ENCODE data around the gene A1BG. TPM values are rescaled to one million over a fixed set of nuclear protein-coding genes. Genes with fewer than 3 reads are reported as not detected.
"Not testable (repeated sequence)": the region's sequence is repeated elsewhere in the genome, so short reads cannot be mapped to it uniquely, and the experiment has no call there.

Gene A1BG
- total and polyA plus RNA-seq, 7 experiments from 2014 or later = 7.0 to 60.1 (median 16.2) TPM

DNA sequence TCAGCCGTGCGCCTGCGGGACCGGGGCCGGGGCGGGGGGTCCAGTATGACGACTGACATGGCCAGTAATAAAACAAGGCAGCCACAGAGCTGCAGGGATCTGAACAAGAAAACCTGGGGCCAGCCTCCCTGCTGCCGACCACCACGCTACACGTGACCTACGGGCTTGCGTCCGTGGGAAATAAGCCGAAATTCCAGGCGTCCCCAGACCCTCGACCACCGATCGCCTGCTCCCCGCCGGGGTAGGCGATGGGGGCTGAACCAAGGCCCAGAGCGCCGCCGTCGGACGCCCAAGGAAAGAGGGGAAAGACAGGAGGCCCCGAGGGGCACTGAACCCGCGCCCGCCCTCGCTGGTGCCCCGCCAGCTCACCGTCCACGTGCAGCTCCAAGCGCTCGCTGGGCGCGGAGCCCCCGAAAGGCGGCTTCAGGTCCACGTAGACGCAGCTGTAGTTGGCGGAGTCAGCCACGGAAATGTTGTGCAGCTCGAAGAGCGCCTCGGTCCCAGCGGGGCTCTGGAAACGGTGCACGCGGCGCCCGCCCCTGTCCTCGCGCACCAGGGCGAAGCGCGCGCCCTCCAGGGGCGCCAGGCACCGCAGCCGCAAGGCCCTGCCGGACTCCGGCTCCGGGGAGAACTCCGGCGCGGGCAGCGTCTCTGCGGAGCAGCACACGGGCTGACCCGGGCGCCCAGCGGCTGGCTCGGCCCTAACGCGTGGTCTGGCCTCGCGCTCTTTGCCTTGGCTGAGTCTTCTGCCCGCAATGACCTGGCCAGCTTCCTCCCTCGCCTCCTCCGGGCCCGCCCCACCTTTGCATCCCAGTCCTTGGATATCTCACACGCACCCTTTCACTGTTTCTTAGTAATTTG is 3.1 kb downstream of the A1BG start:
- Mint-ChIP-seq H3K27me3 (peaks cover 0 to 5% (median 0%) of the 10 kb centered on the region in 5 donors), H3K9me3 (peaks cover 0 to 4% (median 0%) of the 10 kb centered on the region in 11 donors), H3K27ac (no peak overlapping the region), H3K4me3 (peak overlapping the region in 1 of 10 donors; percentile 27), H3K4me1 (peaks cover 22 to 45% (median 32%) of the 10 kb centered on the region in 7 donors), H3K36me3 (peaks cover 3 to 18% (median 6%) of the 10 kb centered on the region in 5 donors)
- ATAC-seq = no peak
- Histone ChIP-seq H3K36me3 (ENCODE audit: control insufficient read depth in 2 of 3, insufficient read depth in 3 of 3, low read length in 3 of 3) (no peaks in the 10 kb centered on the region), H3K4me3 (ENCODE audit: low read length) (no peak overlapping the region), H3K4me1 (ENCODE audit: control insufficient read depth in 2 of 2, insufficient read depth in 2 of 2, low read length in 2 of 2) (peaks cover 0 to 7% of the 10 kb centered on the region in 2 donors), H3K27ac (ENCODE audit: low read depth, low read length) (no peak overlapping the region), H3K9me3 (ENCODE audit: control insufficient read depth in 2 of 3, low read length in 3 of 3) (no peaks in the 10 kb centered on the region), H3K27me3 (ENCODE audit: control insufficient read depth in 2 of 2, insufficient read depth in 2 of 2, low read length in 2 of 2) (no peaks in the 10 kb centered on the region)
- DNase-seq = no peak
- ChIA-PET CTCF (interaction anchor here (0.6 kb wide), 1 partner anchor 123 kb away, joined by 3 read pairs; no protein-coding TSS in a partner anchor), POLR2A (interaction anchor here (1.2 kb wide), 1 partner anchor 11 kb away, joined by 4 read pairs; no protein-coding TSS in a partner anchor)
- intact Hi-C loops (cut with micrococcal nuclease) = no loop called here

DNA sequence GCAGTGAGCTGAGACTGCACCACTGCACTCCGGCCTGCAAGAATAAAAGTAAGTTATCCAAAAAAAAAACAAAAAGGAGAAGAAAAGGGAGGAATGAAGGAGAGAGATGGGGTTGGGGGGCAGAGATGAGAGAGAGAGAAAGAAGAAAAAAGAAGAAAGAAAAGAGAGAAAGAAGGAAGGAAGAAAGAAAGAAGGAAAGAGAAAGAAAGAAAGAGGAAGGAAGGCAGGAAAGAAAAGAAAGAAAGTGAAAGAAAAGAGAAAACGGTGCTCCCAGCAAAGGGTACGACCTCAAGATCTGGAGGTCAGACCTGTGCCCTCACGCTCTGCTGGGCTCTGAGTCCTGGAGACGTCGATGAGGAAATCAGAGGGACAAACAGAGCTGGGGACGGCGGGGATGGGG is 3.7 kb downstream of the A1BG start:
- CTCF ChIA-PET = no interaction called here
- Histone ChIP-seq H3K4me1 (ENCODE audit: control insufficient read depth in 2 of 2, insufficient read depth in 2 of 2, low read length in 2 of 2) (peaks cover 0 to 7% of the 10 kb centered on the region in 2 donors), H3K36me3 (ENCODE audit: control insufficient read depth in 2 of 3, insufficient read depth in 3 of 3, low read length in 3 of 3) (no peaks in the 10 kb centered on the region), H3K4me3 (ENCODE audit: low read length) (no peak overlapping the region), H3K9me3 (ENCODE audit: control insufficient read depth in 2 of 3, low read length in 3 of 3) (no peaks in the 10 kb centered on the region), H3K27ac (ENCODE audit: low read depth, low read length) (no peak overlapping the region), H3K27me3 (ENCODE audit: control insufficient read depth in 2 of 2, insufficient read depth in 2 of 2, low read length in 2 of 2) (no peaks in the 10 kb centered on the region)
- Mint-ChIP-seq H3K4me1 (peaks cover 23 to 39% (median 29%) of the 10 kb centered on the region in 7 donors), H3K27ac (no peak overlapping the region), H3K9me3 (peaks cover 0 to 4% (median 0%) of the 10 kb centered on the region in 11 donors), H3K27me3 (peaks cover 0 to 5% (median 0%) of the 10 kb centered on the region in 5 donors), H3K36me3 (peaks cover 3 to 18% (median 6%) of the 10 kb centered on the region in 5 donors), H3K4me3 (peak overlapping the region in 5 of 10 donors; percentile 5 to 45 (median 27))
- intact Hi-C loops (cut with micrococcal nuclease) = loop anchor here in 1 of 2 donors (5.0 kb wide), 3 partner anchors 33 to 58 kb away; partner anchors contain the start of genes ERVK3-1, ZNF584 and ZNF837
- DNase-seq (no peak), ATAC-seq (no peak)
- POLR2A ChIA-PET = no interaction called here

DNA sequence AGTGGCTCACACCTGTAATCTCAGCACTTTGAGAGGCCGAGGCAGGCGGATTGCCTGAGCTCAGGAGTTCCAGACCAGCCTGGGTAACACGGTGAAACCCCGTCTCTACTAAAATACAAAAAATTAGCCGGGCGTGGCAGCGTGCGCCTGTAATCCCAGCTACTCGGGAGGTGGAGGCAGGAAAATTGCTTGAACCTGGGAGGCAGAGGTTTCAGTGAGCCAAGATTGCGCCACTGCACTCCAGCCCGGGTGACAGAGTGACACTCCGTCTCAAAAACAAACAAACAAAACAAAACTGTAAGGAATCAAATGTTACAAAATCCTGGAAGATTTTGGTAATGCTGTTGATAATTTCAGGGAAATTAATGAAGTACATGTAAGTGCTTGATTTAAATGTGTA is 5.2 kb downstream of the A1BG start:
- peak overlapping the region; percentile 86 to 97 (median 92) for H3K4me3 Mint-ChIP-seq
- H3K27ac Mint-ChIP-seq = peak overlapping the region in 8 of 9 donors; percentile 71 to 93 (median 85)
- ATAC-seq; H3K4me1 ChIP-seq (ENCODE audit: control insufficient read depth in 2 of 2, insufficient read depth in 2 of 2, low read length in 2 of 2); DNase-seq; H3K36me3 ChIP-seq (ENCODE audit: control insufficient read depth in 2 of 3, insufficient read depth in 3 of 3, low read length in 3 of 3); H3K27me3 Mint-ChIP-seq; CTCF ChIA-PET; H3K9me3 ChIP-seq (ENCODE audit: control insufficient read depth in 2 of 3, low read length in 3 of 3); H3K27me3 ChIP-seq (ENCODE audit: control insufficient read depth in 2 of 2, insufficient read depth in 2 of 2, low read length in 2 of 2); H3K9me3 Mint-ChIP-seq: not testable (repeated sequence)
- peaks cover 3 to 20% (median 6%) of the 10 kb centered on the region in 5 donors for H3K36me3 Mint-ChIP-seq
- peak overlapping the region; percentile 77 for H3K4me3 ChIP-seq (ENCODE audit: low read length)
- peak overlapping the region; percentile 73 for H3K27ac ChIP-seq (ENCODE audit: low read depth, low read length)
- H3K4me1 Mint-ChIP-seq = peaks cover 23 to 39% (median 29%) of the 10 kb centered on the region in 7 donors
- POLR2A ChIA-PET = interaction anchor here (0.6 to 2.3 kb wide), 7 partner anchors 8 to 165 kb away, joined by 3 to 12 read pairs (median 3); partner anchors contain the start of genes ZNF274 and ZNF837
- intact Hi-C loops (cut with micrococcal nuclease) = loop anchor here in 1 of 2 donors (5.0 kb wide), 3 partner anchors 34 to 59 kb away; partner anchors contain the start of genes ERVK3-1, ZNF584 and ZNF837

DNA sequence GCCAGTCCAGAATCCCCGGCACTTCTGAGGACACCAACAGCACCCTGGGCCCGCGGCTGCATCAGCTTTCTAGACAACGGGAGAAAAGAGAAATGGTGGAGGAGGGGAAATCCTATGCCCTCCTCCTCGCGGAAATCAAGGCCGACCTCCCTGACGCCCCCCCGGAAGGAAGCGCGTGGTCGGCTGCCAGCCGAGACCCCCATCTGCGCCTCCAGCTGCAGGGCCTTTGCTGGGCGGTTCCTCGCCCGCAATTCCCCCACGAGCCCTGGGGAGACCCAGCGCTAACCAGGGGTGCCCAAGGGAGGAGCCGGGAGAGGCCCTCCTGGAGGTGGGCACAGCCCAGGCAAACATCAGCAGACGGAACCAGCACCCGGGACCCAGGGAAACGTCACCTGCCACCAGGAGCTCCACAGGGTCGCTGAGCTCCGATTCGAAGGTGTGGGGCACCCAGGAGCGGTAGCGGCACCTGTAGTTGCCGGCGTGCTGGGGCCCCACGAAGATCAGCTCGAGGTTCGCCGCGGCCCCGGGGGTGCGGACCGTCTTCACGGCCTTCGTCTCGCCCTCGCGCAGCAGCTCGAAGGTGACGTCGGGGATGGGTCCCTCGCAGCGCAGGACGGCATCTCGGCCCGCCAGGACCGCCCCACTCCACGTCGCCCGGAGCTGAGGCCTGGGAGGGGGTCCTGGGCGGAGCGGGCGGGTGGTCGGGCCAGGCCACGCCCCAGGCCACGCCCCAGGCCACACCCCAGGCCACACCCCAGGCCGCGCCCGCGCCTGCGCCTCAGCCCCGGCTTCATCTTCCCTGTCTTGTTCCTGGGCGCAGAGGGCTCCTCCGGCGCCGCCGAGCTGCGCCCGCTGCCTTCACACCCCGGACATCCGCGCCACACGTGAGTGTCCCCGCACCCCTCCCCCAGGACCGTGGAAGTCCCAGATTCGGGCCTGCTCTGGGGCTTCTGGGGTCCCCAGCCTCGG is 6.0 kb downstream of the A1BG start:
- peaks cover 23 to 36% (median 29%) of the 10 kb centered on the region in 7 donors for H3K4me1 Mint-ChIP-seq
- H3K4me3 ChIP-seq (ENCODE audit: low read length) = peak overlapping the region; percentile 77
- intact Hi-C loops (cut with micrococcal nuclease) = loop anchor here (1.0 to 5.0 kb wide), 8 partner anchors 9 to 60 kb away; partner anchors contain the start of genes ZNF497 (in 2 of the 2), ZNF837 (in 2 of the 2), ERVK3-1 (in 1 of the 2) and ZNF584 (in 1 of the 2)
- ATAC-seq (peak; percentile 98), DNase-seq (peak; percentile 50 to 78 (median 68))
- peaks cover 0 to 8% (median 1%) of the 10 kb centered on the region in 11 donors for H3K9me3 Mint-ChIP-seq
- no peaks in the 10 kb centered on the region for H3K27me3 ChIP-seq (ENCODE audit: control insufficient read depth in 2 of 2, insufficient read depth in 2 of 2, low read length in 2 of 2)
- no peaks in the 10 kb centered on the region for H3K9me3 ChIP-seq (ENCODE audit: control insufficient read depth in 2 of 3, low read length in 3 of 3)
- H3K27ac Mint-ChIP-seq = peak overlapping the region; percentile 71 to 93 (median 85)
- H3K4me3 Mint-ChIP-seq = peak overlapping the region; percentile 86 to 97 (median 92)
- CTCF ChIA-PET = interaction anchor here (0.6 kb wide), 1 partner anchor 131 kb away, joined by 3 read pairs; no protein-coding TSS in a partner anchor
- H3K27me3 Mint-ChIP-seq = peaks cover 0 to 5% (median 0%) of the 10 kb centered on the region in 5 donors
- H3K4me1 ChIP-seq (ENCODE audit: control insufficient read depth in 2 of 2, insufficient read depth in 2 of 2, low read length in 2 of 2) = peaks cover 0 to 7% of the 10 kb centered on the region in 2 donors
- H3K36me3 ChIP-seq (ENCODE audit: control insufficient read depth in 2 of 3, insufficient read depth in 3 of 3, low read length in 3 of 3) = no peaks in the 10 kb centered on the region
- POLR2A ChIA-PET = interaction anchor here (0.6 to 2.3 kb wide), 9 partner anchors 9 to 113 kb away, joined by 3 to 12 read pairs (median 4); partner anchors contain the start of genes ZNF497 and ZNF837
- peaks cover 6 to 22% (median 9%) of the 10 kb centered on the region in 5 donors for H3K36me3 Mint-ChIP-seq
- peak overlapping the region; percentile 73 for H3K27ac ChIP-seq (ENCODE audit: low read depth, low read length)

DNA sequence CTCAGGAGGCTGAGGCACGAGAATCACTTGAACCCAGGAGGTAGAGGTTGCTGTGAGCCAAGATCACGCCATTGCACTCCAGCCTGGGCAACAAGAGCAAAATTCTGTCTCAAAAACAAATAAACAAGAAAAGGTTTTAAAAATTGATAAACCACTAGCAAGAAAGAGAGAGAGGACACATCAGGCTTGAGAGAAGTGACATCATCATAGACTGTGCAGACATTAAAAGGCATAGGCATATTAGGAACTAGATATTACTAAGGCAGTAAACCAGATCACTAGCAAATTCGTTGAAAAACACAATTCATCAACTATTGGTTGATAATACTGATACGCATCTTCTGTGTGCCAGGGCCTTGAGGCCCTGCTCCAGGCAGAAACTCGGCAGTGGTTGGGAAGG is 7.7 kb downstream of the A1BG start:
- H3K27me3 Mint-ChIP-seq = peaks cover 0 to 5% (median 0%) of the 10 kb centered on the region in 5 donors
- peaks cover 23 to 38% (median 32%) of the 10 kb centered on the region in 7 donors for H3K4me1 Mint-ChIP-seq
- no peaks in the 10 kb centered on the region for H3K36me3 ChIP-seq (ENCODE audit: control insufficient read depth in 2 of 3, insufficient read depth in 3 of 3, low read length in 3 of 3)
- peak overlapping the region in 7 of 9 donors; percentile 39 to 85 (median 49) for H3K27ac Mint-ChIP-seq
- POLR2A ChIA-PET = interaction anchor here (0.5 to 0.6 kb wide), 2 partner anchors 56 to 90 kb away, joined by 3 read pairs; no protein-coding TSS in a partner anchor
- intact Hi-C loops (cut with micrococcal nuclease) = loop anchor here in 1 of 2 donors (5.0 kb wide), 3 partner anchors 37 to 62 kb away; partner anchors contain the start of genes ERVK3-1, ZNF584 and ZNF837
- H3K27ac ChIP-seq (ENCODE audit: low read depth, low read length) = no peak overlapping the region
- H3K9me3 Mint-ChIP-seq = peaks cover 0 to 12% (median 2%) of the 10 kb centered on the region in 11 donors
- H3K36me3 Mint-ChIP-seq = peaks cover 9 to 30% (median 18%) of the 10 kb centered on the region in 5 donors
- H3K4me1 ChIP-seq (ENCODE audit: control insufficient read depth in 2 of 2, insufficient read depth in 2 of 2, low read length in 2 of 2) = peaks cover 0 to 7% of the 10 kb centered on the region in 2 donors
- peak overlapping the region; percentile 35 to 97 (median 84) for H3K4me3 Mint-ChIP-seq
- ATAC-seq (no peak), DNase-seq (no peak)
- CTCF ChIA-PET = no interaction called here
- H3K27me3 ChIP-seq (ENCODE audit: control insufficient read depth in 2 of 2, insufficient read depth in 2 of 2, low read length in 2 of 2) = no peaks in the 10 kb centered on the region
- no peaks in the 10 kb centered on the region for H3K9me3 ChIP-seq (ENCODE audit: control insufficient read depth in 2 of 3, low read length in 3 of 3)
- H3K4me3 ChIP-seq (ENCODE audit: low read length) = no peak overlapping the region
